ENCODE results near the gene ATL2.

DNA sequence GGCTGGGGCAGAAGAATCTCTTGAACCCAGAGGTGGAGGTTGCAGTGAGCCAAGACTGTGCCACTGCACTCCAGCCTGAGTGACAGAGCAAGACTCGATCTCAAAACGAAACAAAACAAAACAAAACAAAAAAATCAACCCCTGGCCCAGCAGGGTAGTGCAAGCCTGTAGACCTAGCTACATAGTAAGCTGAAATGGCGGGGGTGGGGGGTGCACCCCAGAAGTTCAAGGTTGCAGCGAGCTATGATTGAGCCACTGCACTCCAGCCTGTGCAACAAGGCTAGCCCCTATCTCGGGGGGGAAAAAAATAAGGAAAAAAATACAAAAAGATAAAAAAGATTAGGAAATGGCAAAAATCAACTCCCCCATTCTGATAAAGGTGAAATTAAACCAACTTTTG is 6.4 kb downstream of the ATL2 start:
- TF ChIP-seq, protein P1, sequence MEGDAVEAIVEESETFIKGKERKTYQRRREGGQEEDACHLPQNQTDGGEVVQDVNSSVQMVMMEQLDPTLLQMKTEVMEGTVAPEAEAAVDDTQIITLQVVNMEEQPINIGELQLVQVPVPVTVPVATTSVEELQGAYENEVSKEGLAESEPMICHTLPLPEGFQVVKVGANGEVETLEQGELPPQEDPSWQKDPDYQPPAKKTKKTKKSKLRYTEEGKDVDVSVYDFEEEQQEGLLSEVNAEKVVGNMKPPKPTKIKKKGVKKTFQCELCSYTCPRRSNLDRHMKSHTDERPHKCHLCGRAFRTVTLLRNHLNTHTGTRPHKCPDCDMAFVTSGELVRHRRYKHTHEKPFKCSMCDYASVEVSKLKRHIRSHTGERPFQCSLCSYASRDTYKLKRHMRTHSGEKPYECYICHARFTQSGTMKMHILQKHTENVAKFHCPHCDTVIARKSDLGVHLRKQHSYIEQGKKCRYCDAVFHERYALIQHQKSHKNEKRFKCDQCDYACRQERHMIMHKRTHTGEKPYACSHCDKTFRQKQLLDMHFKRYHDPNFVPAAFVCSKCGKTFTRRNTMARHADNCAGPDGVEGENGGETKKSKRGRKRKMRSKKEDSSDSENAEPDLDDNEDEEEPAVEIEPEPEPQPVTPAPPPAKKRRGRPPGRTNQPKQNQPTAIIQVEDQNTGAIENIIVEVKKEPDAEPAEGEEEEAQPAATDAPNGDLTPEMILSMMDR (IDR thresholded peaks at IDR 0.05) = no peak
- TF ChIP-seq POLR2A (IDR thresholded peaks at IDR 0.05) = no peak
